GM10266 (cell line): ENCODE measurements around the gene C11orf91.
"Not testable (repeated sequence)": the region's sequence is repeated elsewhere in the genome, so short reads cannot be mapped to it uniquely, and the experiment has no call there.

Experiments used
- DNase-seq: peaks from one replicate; pipeline ENCODE4 v3.0.0; 2012; ENCODE audit errors: extremely low spot score
- TF ChIP-seq, protein P1 (sequence below): IDR thresholded peaks from 2 replicates; pipeline ENCODE4 v1.5.1; 2012; ENCODE audit warnings: mild to moderate bottlenecking, low read depth; ENCODE audit not compliant: control insufficient read depth, insufficient read depth; ENCODE audit errors: missing control alignments

The C11orf91 gene

DNA sequence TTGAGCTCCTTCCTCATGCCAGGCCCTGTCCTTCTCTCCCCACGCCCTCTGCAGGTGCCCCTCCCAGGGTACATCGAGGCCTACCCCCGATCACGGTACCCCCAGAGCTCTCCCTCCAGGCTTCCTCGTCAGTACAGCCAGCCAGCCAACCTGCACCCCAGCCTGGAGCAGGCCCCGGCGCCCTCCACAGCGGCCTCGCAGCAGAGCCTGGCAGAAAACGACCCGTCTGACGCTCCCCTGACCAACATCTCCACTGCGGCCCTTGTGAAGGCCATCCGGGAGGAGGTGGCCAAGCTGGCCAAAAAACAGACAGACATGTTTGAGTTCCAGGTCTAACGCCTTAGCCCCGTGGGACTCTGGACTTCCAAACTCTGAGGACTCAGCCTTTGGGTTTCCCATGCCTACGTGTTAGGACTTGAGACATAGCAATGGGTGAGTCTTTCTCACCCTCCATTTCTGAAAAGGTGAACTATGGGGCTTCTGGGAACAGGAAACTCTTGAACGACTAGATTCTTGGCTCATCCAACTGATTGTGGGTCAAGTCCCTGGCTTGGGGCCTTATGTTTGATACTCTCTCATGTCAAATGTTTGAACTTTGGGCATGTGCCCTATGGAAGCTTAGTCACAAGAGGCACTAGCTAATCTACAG, 32.7 kb downstream of the C11orf91 start:
- no peak for DNase-seq
- TF ChIP-seq, protein P1, sequence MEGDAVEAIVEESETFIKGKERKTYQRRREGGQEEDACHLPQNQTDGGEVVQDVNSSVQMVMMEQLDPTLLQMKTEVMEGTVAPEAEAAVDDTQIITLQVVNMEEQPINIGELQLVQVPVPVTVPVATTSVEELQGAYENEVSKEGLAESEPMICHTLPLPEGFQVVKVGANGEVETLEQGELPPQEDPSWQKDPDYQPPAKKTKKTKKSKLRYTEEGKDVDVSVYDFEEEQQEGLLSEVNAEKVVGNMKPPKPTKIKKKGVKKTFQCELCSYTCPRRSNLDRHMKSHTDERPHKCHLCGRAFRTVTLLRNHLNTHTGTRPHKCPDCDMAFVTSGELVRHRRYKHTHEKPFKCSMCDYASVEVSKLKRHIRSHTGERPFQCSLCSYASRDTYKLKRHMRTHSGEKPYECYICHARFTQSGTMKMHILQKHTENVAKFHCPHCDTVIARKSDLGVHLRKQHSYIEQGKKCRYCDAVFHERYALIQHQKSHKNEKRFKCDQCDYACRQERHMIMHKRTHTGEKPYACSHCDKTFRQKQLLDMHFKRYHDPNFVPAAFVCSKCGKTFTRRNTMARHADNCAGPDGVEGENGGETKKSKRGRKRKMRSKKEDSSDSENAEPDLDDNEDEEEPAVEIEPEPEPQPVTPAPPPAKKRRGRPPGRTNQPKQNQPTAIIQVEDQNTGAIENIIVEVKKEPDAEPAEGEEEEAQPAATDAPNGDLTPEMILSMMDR, result no peak

DNA sequence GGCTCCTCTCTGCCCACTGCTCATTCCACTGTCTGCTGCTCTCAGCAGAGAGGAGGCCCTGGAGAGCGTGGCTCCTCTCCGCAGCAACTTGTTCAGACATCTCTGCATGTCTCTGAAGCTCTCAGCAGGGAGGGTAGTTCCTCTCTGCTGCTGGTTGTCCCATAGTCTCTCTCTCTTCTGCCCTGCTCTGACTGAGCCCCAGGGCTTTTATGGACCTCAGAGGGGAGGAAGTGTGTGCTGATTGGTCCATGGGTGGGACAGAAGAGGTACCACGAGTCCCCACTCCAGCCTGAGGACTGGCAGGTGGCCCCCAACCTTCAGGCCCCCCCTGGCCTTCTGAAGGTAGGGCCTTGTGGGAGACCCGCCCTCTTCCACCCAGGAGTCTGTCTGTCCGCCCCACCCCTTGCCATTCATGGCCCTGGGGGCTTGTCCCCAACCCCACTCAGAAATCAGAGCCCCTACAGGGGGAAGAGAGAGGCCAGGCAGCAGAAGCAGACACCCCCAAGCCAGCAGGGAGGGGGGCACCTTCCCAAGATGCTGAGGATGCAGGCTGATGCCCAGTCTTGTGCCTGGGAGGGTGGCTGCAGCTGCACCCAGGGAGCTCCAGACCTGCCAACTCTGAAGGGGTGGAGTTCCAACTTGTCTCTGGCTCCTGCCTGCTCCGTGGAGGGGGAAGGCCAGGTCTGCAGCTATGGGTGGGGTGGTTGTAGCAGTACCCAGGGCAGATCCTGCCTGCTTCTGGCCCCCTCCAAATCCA, 35.1 kb downstream of the C11orf91 start:
- DNase-seq, result no peak
- TF ChIP-seq, protein P1, result no peak

DNA sequence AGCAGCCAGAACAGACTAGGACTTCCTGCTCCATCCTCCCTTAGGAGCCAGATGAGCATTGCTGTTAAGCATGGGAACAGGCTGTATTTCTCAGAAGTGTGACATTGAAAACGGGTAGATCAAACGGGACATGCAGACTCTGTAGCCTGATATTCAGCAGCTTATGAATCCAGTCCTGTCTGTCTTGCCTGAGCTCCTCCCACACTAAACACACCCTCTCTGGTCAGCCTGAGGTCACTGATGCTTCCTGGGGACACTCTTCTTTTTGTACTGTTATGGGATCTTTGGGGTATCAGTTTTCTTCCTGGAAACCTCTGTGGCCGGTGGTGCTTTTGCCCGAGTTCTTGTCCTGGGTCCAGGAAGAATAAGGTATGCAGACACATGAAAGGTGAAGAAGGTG, 35.8 kb downstream of the C11orf91 start:
- TF ChIP-seq, protein P1, result no peak
- no peak for DNase-seq

DNA sequence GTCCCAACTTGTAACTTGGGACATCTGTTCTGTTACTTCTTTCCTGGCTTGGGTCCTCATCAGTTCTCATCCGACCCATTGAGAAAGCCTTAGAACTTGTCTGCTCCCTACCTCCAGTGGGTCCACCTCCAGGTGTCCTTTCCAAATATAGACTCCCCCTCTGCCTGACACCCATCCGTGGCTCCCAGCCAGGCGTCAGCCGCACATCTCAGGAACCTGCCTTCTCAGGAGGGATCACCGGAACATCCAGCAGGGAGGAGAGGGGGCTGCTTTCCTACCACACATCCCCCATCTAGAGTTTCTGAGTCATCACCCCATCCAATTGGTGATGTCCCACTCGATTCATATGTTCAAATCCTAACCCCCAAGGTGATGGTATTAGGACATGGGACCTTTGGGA, 36.5 kb downstream of the C11orf91 start:
- TF ChIP-seq, protein P1, result no peak
- no peak for DNase-seq

DNA sequence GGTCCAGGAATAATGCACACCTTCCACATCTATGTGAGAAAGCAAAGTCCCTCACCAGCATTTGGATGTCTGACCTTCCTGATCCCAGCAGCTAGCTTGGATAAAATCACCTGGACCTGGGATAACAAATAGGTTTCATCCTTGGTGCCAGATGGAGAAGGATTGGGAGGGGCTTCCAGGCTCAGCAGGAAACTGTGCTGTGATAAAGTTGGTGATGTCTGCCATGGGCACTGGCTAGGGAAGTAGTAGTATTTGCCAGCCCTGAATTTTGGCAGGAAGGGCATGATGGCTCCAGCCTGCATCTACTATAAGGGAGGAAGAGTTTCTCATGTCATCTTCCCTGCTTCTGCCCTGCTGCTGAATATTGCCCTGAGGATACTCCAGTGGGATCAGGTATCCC, 37.5 kb downstream of the C11orf91 start:
- no peak for DNase-seq
- TF ChIP-seq, protein P1, result no peak

DNA sequence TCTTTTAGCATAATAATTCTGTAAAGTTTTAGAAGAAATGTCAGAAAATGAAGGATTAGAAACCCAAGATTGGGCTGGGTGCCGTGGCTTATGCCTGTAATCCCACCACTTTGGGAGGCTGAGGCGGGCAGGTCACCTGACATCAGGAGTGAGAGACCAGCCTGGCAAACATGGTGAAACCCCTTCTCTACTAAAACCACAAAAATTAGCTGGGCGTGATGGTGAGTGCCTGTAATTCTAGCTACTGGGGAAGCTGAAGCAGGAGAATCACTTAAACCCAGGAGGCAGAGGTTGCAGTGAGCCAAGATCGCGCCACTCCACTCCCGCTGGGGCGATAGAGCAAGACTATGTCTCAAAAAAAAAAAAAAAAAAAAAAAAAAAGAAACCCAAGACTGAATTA, 39.1 kb downstream of the C11orf91 start:
- not testable (repeated sequence) for DNase-seq

DNA sequence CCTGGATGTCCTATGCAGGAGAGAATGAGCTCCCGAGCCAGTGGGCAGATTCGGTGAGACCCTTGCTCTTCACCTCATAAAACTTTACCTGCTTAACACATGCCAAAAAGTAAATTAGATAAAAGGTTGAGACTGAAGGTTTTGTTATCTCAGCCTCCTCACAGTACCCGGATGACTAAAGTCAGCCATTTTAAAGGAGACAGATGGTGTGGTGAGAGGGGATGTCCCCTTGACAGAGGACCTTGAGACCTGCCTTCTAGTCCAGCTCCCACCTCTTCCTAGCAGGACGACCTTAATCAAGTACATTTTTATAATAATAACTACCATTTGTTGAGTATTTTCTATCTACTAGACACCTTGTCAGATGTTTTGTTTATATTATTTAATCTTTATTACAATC, 39.7 kb downstream of the C11orf91 start:
- TF ChIP-seq, protein P1, result no peak
- DNase-seq, result no peak
